Stimulated activated CD4-positive, alpha-beta T cell treated with anti-CD3 and anti-CD28 coated beads, TNF-alpha, amount 100 ng/mL, for 24 hours (primary cell): Measurements from ENCODE around the gene MED4.

Source experiments
- DNase-seq, 3 experiments: peaks; one replicate each; pipeline ENCODE4 v3.0.0-alpha.2; 2020; ENCODE audit warnings: low read depth in 3 of 3

The MED4 gene

GRCh38 chr13:48037346-48038173, 57.3 kb downstream of the MED4 start, which contains the start of gene NUDT15:
Gene NUDT15 (plus strand): TSS chr13:48037726. CDS start chr13:48037747, 21 bp downstream.
- peak; percentile 88 to 92 (median 92) for DNase-seq

GRCh38 chr13:48029859-48030258, 65.0 kb downstream of the MED4 start:
- no peak for DNase-seq

- no peak for DNase-seq
Measured at GRCh38 chr13:48028066-48028465, 66.8 kb downstream of the MED4 start.
